HG03439 (cell line): ENCODE data around the gene KCNIP3.

Source experiments
- ATAC-seq: cut with Tn5 transposase; IDR thresholded peaks from one replicate; pipeline ENCODE4 v1.9.1; 2021; ENCODE audit warnings: mild to moderate bottlenecking, moderate library complexity; ENCODE audit not compliant: unreplicated experiment

Gene KCNIP3

DNA sequence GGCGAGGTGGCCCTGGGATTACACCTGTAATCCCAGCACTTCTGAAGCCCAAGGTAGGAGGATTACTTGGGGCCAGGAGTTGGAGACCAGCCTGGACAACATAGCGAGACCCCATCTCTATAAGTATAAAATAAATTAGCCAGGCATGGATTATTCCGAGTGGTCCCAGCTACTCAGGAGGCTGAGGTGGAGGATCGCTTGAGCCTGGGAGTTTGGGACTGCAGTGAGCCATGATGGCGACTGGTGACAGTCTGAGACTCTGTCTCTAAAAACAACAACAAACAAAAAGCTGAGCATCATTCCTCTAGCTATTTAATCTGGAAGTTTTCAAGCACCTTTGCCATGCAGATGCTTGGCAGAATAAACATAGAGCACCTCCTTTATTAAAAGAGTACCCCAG, 83.6 kb downstream of the KCNIP3 start:
- ATAC-seq: no peak

DNA sequence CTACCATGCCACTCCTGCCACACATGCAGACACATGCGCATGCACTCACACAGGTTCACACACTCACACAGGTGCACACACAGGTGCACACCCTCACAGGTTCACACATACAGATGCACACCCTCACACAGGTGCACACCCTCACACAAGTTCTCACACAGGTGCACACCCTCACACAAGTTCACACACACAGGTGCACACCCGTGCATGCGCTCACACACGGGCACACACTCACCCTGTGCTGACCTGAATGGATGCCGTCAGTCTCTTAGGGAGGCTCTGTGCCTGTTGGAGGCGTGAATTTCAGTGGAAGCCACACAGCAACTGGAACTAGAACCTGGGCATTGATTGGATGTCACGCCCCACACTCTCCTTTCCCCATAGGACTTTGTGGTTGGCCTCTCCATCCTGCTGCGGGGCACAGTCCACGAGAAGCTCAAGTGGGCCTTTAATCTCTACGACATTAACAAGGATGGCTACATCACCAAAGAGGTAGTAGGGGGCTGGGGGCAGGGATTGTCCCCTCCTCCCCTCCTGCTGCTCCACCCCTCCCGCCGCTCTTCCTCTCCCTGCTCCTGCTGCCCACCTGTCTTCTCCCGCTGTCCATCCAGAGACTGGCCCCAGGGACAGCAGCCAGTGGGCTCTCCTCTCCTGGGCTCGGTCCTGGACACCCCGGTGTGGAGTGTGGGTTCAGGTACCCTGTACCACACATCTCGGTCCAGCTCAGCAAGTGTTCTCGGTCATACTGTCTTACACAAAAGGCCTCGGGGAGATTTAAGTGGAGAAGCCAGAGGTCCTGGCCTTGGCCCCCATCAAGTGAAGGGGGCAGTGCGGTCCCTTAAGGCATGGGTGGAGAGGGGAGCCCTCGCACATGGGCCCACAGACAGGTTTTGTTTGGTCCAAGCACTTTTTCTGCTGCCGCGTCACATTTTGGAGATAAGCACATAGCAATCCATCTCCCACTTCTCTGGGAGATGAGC, 84.4 kb downstream of the KCNIP3 start:
- no peak for ATAC-seq

DNA sequence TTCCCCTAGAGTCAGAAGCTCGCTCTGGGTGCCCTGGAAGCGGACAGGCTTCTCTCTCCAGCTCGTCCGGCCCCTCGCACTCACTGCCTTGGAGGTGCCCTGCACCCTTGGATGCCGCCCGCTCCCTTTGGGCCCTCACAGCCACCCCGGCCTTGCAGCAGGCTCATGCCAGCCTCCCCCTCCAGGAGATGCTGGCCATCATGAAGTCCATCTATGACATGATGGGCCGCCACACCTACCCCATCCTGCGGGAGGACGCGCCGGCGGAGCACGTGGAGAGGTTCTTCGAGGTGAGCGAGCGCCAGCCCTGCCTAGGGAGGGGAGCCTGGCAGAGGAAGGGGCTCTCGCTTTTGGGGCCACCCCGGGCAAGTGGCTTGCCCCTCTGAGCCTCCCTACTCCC, 85.0 kb downstream of the KCNIP3 start:
- no peak for ATAC-seq

DNA sequence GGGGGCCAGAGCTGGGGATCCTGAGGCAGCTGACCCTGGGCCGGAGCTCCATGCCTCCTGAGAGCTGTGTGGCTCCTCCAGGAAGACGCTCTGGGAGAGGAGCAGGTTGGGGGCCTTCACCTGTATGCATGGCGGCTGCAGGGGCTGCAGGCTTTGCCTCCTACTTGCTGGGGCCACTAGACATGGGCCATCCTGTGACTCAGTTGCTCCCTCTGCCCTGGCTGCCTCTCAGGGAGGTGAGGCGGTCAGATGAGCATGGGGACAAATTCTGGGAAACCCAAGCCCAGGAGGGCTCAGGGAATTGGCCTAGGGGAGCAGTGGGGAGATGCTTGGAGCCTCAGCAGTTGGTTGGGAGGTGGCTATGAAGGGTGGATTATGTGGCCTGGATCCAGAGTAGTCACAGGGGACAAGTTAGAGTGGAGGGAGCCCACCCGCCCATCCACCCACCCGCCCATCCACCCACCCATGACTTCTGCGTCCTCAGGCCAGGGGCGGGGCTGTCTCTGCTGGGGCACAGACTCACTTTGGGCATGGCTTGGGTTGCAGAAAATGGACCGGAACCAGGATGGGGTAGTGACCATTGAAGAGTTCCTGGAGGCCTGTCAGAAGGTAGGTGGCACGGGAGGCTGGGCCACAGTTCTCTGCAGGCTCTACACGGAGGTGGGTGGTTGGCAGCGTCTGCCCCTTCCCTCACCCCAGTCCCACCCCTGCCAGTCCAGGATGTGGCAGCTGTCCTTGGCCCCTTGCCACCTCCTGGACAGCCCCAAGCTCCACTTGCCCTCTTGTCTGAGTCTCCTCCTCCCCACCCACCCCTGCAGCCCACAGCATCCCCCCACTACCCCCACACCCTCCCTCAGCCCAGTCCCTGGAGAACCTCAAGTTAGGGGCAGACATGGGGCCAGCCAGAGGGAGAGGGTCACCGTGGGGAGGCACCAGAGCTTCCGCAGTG, 85.8 kb downstream of the KCNIP3 start:
- ATAC-seq: no peak

DNA sequence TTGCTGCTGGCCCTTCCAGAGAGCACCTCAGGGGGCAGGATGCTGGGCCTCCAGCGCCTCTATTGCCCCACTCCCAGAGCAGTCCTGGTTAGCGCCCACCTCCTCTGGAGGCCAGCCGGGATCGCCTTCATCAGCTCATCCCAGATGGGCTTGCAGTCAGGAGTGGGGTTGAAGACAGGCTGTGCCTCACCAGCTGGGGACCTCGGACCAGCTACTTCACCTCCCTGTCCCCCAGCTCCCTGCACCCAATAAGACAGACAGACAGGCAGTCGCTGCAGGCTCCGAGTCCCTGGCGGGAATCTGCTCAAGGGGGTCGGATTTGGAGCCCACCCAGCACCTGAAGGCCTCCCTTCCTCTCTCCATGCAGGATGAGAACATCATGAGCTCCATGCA, 86.5 kb downstream of the KCNIP3 start:
- ATAC-seq: no peak

DNA sequence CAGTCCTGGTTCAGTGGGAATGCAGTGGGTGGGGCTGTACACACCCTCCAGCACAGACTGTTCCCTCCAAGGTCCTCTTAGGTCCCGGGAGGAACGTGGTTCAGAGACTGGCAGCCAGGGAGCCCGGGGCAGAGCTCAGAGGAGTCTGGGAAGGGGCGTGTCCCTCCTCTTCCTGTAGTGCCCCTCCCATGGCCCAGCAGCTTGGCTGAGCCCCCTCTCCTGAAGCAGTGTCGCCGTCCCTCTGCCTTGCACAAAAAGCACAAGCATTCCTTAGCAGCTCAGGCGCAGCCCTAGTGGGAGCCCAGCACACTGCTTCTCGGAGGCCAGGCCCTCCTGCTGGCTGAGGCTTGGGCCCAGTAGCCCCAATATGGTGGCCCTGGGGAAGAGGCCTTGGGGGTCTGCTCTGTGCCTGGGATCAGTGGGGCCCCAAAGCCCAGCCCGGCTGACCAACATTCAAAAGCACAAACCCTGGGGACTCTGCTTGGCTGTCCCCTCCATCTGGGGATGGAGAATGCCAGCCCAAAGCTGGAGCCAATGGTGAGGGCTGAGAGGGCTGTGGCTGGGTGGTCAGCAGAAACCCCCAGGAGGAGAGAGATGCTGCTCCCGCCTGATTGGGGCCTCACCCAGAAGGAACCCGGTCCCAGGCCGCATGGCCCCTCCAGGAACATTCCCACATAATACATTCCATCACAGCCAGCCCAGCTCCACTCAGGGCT, 87.9 kb downstream of the KCNIP3 start:
- no peak for ATAC-seq

DNA sequence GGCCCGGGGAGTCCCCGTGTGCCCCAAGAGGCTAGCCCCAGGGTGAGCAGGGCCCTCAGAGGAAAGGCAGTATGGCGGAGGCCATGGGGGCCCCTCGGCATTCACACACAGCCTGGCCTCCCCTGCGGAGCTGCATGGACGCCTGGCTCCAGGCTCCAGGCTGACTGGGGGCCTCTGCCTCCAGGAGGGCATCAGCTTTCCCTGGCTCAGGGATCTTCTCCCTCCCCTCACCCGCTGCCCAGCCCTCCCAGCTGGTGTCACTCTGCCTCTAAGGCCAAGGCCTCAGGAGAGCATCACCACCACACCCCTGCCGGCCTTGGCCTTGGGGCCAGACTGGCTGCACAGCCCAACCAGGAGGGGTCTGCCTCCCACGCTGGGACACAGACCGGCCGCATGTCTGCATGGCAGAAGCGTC, 88.4 kb downstream of the KCNIP3 start:
- ATAC-seq: no peak

DNA sequence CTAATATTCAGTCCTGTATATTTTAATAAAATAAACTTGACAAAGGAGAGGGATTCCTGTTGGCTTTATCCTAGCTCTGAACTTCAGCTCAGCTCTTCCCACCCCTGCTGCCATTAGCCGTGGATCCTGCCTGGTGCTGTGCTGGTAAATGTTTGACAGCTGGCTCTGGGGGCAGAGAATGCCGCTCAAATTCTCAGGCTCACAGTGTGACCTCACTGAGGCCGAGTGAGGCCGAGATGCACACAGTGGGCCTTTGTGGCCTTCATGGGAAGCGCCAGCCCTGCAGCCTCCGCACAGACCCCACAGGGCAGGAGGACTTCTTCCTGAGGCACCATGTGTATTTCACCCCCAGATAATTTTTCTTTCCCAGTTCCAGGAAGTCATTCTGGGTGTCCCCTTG, 88.9 kb downstream of the KCNIP3 start:
- no peak for ATAC-seq

DNA sequence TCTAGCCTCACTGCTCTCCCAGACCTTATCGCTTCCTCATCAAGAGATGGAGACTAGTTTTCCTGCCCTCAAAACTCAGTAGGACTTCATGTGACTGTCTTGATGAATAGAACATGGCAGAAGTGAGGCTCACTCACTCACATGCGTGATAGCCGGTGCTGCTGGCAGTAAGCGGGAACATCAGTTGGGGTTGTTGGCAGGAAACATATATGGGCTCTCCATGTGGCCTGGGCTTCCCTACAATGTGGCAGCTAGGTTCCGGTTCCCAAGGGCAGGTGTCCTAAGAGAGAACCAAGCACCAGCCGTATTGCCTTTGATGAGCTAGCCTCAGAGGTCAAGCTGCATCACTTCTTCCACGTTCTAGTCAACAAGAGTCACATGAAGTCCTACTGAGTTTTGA, 90.2 kb downstream of the KCNIP3 start:
- no peak for ATAC-seq

DNA sequence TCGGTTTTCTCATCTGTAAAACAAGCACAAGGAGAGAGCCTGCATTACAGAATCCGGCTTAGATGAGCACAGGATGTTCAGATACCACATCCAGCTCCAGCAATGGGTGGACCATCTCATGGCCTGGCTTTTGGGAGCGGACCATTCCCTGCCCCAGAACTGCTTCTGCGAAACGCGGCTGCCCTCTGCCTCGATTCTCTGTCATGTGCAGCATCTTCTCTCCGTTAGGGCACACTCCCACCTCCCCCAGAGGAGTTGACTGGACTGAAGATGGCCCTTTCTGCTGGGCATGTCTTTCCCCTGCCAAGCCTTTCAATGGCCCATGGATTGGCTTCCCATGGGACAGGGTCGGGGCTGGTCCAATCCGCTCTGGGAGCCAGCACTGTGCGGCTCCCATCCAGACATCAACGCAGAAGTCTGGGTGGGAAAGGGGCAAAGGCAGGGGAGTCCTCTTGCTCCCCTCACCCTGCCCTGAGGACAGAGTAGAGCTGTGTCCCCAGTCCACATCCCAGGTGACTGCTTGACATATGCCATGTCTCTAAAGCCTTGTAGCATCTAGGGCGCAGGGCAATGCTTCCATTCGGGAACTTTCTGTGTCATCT, 91.0 kb downstream of the KCNIP3 start:
- ATAC-seq: no peak

DNA sequence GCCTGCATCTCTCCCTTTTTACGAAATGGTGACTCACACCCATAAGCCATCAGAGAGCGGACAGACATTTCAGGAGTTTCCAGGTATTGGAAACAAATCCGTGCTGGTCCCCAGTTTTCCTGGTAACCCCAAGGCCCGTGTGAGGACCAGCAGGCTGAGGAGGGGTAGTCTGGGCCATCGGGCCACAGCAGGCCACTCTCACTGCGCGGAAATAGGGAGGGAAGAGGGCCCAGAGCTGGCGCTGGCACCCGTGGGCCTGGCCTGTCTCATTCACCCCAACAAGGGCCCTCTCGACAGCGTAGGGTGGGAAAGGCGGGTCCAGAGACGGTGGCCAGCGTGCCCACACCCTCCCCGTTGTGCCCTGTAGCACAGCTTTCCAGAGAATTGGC, 91.7 kb downstream of the KCNIP3 start:
- no peak for ATAC-seq

DNA sequence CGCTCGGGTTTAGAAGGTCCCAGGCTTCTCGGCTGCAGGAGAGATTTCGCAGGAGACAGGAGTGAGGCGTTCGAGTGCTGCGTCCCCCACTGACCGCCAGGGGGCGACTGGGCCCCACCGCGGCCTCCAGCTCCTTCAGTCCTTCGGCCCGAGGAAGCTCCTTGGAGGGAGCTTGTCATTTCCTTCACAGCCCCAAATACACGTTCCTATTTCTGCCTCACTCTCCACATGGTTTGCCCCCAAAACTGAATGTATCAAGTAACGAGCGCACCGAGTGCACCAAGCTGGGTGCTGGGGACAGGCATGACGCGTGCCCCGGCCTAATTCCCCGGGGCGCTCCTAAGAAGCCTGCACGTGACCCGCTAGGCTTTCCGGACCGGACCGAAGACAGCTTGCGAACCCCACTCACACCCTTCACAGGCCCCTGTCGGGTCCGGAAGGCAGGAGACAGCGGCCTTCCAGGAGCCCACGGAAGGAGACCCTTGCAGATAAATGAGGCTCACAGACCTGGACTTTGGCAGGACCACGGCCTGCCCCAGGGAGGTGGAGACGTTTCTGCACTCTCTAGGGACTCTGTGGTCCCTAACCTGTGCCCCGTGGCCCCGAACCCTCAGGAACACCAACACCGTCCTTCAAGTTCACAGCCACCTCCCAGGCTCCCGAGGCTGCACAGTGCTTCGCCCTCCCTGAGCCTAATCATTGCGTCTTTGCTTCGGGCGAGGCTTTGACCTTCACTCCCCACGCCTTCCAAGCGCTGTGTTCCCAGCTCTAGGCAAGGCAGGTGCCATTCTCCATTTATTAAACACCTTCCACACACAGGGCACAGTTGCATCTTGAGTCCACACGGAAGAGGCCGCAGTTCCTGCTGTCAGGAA, 92.3 kb downstream of the KCNIP3 start:
- ATAC-seq: no peak

DNA sequence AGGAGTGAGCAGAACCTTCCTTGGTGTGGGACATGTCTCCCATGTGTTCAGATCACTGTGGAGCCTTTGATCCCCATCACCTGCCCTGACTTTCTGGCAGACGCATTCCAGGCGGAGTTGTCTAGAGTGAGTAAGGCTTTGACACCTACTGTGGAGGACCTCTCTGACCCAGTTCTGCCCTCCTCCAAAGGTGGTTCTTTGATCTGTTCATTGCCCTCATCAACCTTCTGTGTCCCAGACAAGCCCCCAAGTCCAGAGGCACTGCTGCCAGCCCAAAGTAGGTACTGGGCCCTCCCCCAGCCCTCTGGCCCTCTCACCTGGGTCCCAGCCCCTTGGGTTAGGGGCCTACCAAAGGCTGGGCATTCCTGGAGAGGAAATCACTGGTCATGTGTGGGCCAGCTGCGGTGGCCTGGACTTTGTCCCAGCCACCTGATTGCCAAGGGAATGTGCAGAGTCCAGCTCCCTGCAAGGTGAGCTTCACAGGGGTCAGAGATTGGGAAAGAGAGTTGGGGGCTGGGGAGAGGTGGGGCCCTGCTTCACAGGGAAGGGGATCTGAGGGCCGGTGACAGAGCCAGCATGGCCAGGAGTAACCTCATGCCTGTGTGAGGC, 93.2 kb downstream of the KCNIP3 start:
- ATAC-seq: no peak

DNA sequence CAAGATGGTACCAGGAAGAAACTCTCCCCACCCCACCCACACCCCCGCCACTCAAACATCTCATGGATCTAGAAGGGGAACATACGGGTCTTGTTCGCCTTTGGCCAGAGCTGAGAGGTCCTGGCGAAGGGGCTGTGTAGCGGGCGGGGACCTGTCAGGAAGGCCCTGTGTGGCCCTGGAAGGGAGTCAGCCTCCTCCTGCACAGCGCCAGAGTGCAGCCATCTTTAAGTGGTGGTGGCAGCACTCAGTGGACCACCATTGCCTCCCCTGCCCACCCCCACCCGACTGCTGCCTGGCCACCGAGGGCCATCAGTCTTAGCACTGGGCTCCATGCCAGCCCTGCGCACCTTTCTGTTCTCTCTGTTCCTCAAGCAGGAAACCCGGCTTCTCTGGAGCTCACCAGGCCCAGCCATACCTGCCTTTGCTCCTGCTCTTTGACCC, 93.8 kb downstream of the KCNIP3 start:
- no peak for ATAC-seq

DNA sequence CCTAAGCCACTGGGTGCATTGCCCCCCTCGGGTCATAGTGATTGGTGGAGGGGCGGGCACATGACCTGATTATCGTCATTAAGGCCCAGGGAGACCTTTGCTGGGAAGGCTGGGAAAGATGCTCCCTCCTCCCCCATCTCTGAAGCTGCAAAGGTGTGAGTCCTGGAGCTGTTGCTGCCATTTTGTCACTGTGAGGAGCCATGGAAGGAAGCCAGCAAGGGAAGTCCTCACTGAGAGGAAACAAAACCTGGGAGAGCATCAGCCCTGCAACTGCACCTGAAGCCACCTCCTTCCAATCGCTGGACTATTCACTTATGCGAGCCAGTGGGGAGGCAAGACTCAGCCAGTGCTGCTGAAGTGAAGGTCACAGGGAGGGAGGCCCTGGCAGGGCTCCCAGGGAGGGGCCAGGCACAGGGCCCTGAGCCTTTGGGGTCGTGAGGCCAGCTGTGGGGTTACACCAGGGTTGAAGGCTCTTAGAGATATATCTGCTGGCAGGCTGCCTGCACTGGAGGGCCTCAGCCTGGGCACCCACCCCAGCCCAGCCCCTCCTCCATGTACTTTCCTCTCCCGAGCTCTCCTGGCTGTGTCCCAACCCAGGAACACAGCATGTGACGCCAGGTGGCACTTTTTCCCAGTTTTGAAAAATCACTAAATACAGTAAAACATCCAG, 94.6 kb downstream of the KCNIP3 start:
- ATAC-seq: no peak

DNA sequence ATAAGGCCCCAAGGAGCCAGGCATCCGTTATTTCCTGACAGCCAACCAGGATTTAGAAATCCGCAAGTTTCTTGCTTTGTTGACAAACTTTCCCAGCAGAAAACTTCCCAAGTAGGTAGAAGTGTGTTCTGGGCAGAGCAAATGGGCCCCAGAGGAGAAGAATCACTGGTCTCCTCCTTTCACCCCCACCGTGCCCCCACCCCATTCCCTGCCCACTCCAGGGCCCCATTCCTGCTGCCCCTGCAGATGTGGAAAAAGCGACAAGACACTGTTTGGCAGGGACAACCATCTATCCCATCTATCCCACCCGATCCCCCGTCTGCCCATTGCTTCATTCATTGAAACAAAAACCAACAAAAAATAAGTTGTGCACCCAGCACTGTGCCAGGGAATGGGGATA, 95.2 kb downstream of the KCNIP3 start:
- no peak for ATAC-seq

DNA sequence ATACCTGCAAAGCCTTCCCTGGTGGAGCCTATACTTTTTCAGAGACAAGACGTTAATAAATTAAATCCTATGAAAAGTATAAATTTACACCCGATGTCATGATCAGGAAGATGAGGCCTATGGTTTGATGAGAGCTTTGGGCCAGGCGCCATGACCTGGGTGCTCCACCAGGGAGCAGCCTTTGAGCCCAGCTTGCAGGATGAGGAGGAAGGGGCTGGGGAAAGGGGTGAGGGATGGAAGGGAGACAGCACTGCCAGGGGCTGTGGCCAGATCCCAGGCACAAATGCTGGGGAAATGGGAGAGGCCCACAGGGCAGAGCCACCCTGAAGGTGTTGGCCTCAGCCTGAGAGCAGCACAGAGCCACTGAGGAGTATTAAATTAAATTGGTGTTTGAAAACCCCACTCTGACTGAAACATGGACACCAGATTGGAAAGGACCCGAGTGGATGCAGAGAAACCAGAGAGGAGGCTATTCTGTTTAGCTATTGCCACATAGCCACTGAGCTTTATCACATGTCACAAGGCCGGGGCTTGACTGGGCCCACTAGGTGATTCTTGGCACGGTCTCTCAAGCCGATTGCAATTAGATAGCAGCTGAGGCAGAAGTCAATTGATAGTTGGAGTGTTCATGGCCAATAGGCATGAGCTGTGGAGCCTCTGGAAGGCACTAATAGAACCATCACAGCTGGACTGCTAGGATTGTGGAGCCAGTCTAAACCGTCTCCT, 95.7 kb downstream of the KCNIP3 start:
- ATAC-seq: no peak

DNA sequence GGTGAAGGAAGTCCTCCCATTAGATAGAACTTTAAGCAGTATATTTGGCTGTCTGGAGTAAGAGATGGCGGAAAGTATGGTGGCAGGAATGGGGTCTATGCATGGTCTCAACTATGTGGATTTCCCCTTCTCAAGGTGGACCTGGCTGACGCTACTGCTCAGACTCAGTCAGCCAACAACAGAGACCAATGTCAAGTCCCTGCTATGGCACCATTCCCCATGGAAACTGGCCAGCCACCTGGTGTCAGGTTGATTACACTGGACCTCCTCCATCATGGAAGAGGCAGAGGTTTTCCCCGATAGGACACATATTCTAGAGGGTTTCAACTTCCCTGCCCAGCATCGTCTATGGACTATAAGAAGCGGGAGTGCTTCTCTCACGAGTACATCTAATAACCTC, 96.8 kb downstream of the KCNIP3 start:
- no peak for ATAC-seq
